ENCODE measurements around the gene OR52R1. TPM values are rescaled to one million over a fixed set of nuclear protein-coding genes. Genes with fewer than 3 reads are reported as not detected.

OR52R1 gene
- polyA plus RNA-seq, 3 donors from 2014 or later: not detected

DNA sequence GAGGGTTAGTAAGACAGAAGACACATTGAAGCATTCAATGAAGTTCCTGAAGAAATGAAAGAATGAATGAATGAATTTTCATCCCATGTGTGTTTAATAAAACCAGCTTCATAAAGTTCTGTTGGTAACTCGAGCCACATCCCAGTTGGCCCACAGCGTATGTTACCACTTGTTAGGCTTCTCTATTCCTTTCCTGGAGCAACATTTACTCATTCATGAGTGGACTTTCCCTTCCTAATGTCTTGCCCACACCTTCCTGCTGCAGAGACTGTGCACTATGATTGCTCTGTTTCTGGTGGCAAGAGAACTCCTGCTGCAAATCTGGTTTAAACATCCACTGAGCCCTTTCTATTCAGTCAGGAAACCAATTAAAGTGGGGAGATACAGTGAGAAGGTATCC lies 7.0 kb downstream of the OR52R1 start:
- DNase-seq: no peak
- Mint-ChIP-seq H3K9me3 (peaks cover 0 to 2% (median 0%) of the 10 kb centered on the region in 6 donors), H3K36me3 (no peaks in the 10 kb centered on the region), H3K4me3 (no peak overlapping the region), H3K4me1 (no peaks in the 10 kb centered on the region), H3K27ac (no peak overlapping the region), H3K27me3 (ENCODE audit: low read depth in 3 of 3) (peaks cover 0 to 8% (median 2%) of the 10 kb centered on the region in 3 donors)

DNA sequence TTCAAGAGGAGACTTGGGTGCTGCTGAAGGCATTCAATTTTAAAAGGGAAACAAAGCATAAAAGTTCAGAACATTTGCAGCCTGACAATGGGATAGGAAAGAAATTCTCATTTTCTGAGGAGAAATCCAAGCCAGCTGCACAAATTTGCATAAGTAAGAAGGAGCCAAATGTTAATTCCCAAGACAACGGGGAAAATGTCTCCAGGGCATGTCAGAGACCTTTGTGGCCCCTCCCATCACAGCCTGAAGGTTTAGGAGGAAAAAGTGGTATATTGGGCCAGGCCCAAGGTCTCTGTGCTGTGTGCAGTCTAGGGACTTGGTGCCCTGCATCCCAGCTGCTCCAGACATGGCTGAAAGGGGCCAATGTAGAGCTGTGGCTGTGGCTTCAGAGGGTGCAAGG lies 21.7 kb downstream of the OR52R1 start:
- no peaks in the 10 kb centered on the region for H3K36me3 Mint-ChIP-seq
- H3K27me3 Mint-ChIP-seq (ENCODE audit: low read depth in 3 of 3): peaks cover 0 to 2% (median 2%) of the 10 kb centered on the region in 3 donors
- H3K4me3 Mint-ChIP-seq: no peak overlapping the region
- H3K27ac Mint-ChIP-seq: no peak overlapping the region
- DNase-seq: no peak
- H3K4me1 Mint-ChIP-seq: no peaks in the 10 kb centered on the region
- H3K9me3 Mint-ChIP-seq: peaks cover 0 to 14% (median 1%) of the 10 kb centered on the region in 6 donors

DNA sequence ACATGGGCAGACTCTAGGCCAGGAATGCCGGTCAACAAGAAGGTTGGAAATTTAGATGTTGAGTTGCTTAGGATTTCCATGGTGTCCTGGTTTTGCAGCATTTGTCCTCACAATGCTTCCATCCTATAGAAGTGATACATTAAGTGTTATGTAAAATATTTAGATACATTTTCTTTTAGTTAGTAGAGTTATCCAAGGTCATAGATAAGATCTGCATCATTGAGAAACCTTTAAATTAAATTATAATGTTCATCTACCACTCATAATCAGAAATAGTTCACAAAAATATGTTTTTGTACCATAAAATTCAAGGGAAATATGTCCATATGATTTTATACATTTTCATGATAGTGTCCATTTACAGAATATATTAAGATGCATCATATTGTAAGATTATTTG lies 34.3 kb downstream of the OR52R1 start, which contains the start of gene OR51F1:
Gene OR51F1, minus strand, starts transcription at position 101 of the 400 bp plus-strand sequence. Its CDS starts 0 bp downstream, at position 101.
- Mint-ChIP-seq H3K27ac (no peak within 1 kb of the TSS), H3K27me3 (ENCODE audit: low read depth in 3 of 3) (peaks cover 0 to 5% (median 1%) of the 10 kb centered on the region in 3 donors), H3K36me3 (no peaks in the 10 kb centered on the region), H3K4me1 (no peaks in the 10 kb centered on the region), H3K4me3 (no peak within 1 kb of the TSS), H3K9me3 (peaks cover 0 to 6% (median 1%) of the 10 kb centered on the region in 6 donors)
- DNase-seq: no peak

DNA sequence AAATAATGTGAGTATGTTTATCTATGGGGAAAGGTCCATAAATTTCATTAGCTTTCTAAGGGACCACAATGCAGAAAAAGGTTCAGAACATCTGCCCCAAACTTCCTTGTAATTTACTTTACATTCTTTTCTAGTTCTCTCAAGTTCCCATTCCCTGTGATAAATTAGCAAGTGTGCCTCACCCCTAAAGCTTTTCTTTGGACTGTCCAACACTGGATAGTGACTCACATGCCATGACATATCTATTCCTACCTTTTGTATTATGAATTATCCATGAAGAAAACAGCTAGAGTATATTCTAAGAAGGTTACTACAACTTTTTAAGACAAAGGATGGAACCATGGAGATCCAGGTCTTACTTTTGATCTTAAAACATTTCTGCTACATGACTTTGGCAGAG lies 36.1 kb downstream of the OR52R1 start:
- Mint-ChIP-seq H3K4me3 (no peak overlapping the region), H3K9me3 (peaks cover 0 to 6% (median 0%) of the 10 kb centered on the region in 6 donors), H3K4me1 (no peaks in the 10 kb centered on the region), H3K36me3 (no peaks in the 10 kb centered on the region), H3K27ac (no peak overlapping the region), H3K27me3 (ENCODE audit: low read depth in 3 of 3) (peaks cover 0 to 5% (median 1%) of the 10 kb centered on the region in 3 donors)
- DNase-seq: no peak

DNA sequence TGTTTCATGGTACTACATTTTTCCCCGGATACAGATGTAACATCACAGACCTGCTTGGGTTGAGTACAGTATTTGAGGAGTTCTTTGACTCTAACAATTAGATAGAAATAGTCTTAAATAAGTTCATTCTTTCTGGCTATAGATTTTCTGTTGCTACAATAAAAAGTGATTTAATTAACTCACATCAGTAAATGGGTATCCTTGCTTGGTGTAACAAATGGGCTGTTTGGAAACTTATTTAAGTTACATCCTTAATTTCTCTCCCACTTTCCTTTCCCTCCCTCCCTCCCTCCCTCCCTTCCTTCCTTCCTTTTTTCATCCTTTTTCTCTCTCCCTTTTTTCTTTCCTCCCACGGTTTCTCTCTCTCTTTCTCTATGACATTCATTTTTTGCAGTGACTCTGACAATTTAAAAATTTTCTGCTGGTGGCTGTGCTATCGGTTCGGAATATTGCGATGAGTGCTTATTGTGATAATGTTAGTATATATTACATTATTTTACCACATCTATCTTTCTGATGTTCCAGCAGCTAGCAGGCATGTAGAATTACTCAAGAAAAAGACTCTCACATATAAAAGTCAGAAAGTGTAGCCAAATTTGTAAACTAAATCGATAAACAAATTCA lies 37.6 kb downstream of the OR52R1 start:
- DNase-seq: no peak
- Mint-ChIP-seq H3K4me3 (no peak overlapping the region), H3K9me3 (peaks cover 0 to 6% (median 0%) of the 10 kb centered on the region in 6 donors)

DNA sequence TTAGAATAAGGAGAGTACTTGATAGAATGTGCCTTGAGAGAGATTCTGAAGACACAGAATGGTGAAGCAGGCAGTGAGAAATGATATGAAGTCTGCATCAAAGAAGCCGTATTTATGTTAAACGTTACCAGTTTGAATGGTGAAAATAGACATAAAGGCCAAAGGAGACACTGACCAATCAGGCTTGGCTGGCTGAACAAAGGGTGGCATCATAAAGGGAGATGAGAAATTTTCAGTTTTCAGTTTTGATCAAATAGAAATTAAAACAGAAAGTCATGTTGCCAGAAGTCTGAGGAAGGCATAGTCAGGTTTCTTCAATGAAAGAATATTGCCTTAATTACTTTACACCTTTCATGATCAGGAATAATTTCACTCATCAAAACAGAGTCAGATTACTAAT lies 41.1 kb downstream of the OR52R1 start:
- DNase-seq: no peak
- H3K27ac Mint-ChIP-seq: no peak overlapping the region
- no peaks in the 10 kb centered on the region for H3K36me3 Mint-ChIP-seq
- peaks cover 0 to 3% (median 1%) of the 10 kb centered on the region in 3 donors for H3K27me3 Mint-ChIP-seq (ENCODE audit: low read depth in 3 of 3)
- H3K9me3 Mint-ChIP-seq: peaks cover 0 to 3% (median 0%) of the 10 kb centered on the region in 6 donors
- no peak overlapping the region for H3K4me3 Mint-ChIP-seq
- H3K4me1 Mint-ChIP-seq: no peaks in the 10 kb centered on the region

More for the DNA sequence above, 37.6 kb downstream of the OR52R1 start:
- Mint-ChIP-seq H3K27ac (no peak overlapping the region), H3K4me1 (no peaks in the 10 kb centered on the region), H3K27me3 (ENCODE audit: low read depth in 3 of 3) (peaks cover 0 to 5% (median 1%) of the 10 kb centered on the region in 3 donors), H3K36me3 (no peaks in the 10 kb centered on the region)

Other genes with a start within 250 kb of the OR52R1 start
- gene OR52I2, start 222.6 kb downstream of the OR52R1 start, polyA plus RNA-seq: not detected
- under 1 TPM in 1 of 3 donors, not detected in 2; 0.24 TPM for gene OR52I1, start 210.3 kb downstream of the OR52R1 start, polyA plus RNA-seq
- 10 to 100 TPM; 10.3 to 18.4 (median 15.5) TPM for gene TRIM68, start 196.1 kb downstream of the OR52R1 start, polyA plus RNA-seq
- gene OR51D1, start 166.9 kb downstream of the OR52R1 start, polyA plus RNA-seq: not detected
- gene OR51E1, start 160.4 kb downstream of the OR52R1 start, polyA plus RNA-seq: not detected
- gene OR51E2, start 106.5 kb downstream of the OR52R1 start, polyA plus RNA-seq: not detected
- not detected for gene MMP26, start 99.6 kb downstream of the OR52R1 start, polyA plus RNA-seq
- gene OR51F1, start 34.4 kb downstream of the OR52R1 start, polyA plus RNA-seq: not detected
- not detected for gene OR51F2, start 16.9 kb upstream of the OR52R1 start, polyA plus RNA-seq
- not detected for gene OR51S1, start 44.8 kb upstream of the OR52R1 start, polyA plus RNA-seq
- not detected for gene OR51T1, start 77.5 kb upstream of the OR52R1 start, polyA plus RNA-seq
- not detected for gene OR51A7, start 99.4 kb upstream of the OR52R1 start, polyA plus RNA-seq
- gene OR51G2, start 115.0 kb upstream of the OR52R1 start, polyA plus RNA-seq: not detected
- not detected for gene OR51G1, start 120.0 kb upstream of the OR52R1 start, polyA plus RNA-seq
- gene OR51A4, start 143.2 kb upstream of the OR52R1 start, polyA plus RNA-seq: not detected
- gene OR51A2, start 151.3 kb upstream of the OR52R1 start, polyA plus RNA-seq: not detected
- gene OR51L1, start 190.5 kb upstream of the OR52R1 start, polyA plus RNA-seq: not detected
- not detected for gene OR52J3, start 242.1 kb upstream of the OR52R1 start, polyA plus RNA-seq